ENCODE data around the gene TIMP4.

Gene TIMP4

GRCh38 chr3:12184541-12184940 lies 25.8 kb upstream of the TIMP4 start:
- no peak for DNase-seq

- no peak for DNase-seq
Observed at GRCh38 chr3:12182687-12183441, 24.2 kb upstream of the TIMP4 start.

- no peak for DNase-seq
Observed at GRCh38 chr3:12181806-12182205, 23.1 kb upstream of the TIMP4 start.

- no peak for DNase-seq
Observed at GRCh38 chr3:12181301-12181700, 22.6 kb upstream of the TIMP4 start.

- no peak for DNase-seq
Observed at GRCh38 chr3:12180631-12181030, 21.9 kb upstream of the TIMP4 start.

GRCh38 chr3:12180218-12180617 lies 21.5 kb upstream of the TIMP4 start:
- no peak for DNase-seq

- no peak for DNase-seq
Observed at GRCh38 chr3:12179441-12179840, 20.7 kb upstream of the TIMP4 start.

GRCh38 chr3:12178091-12178820 lies 19.5 kb upstream of the TIMP4 start:
- no peak for DNase-seq

GRCh38 chr3:12177126-12177525 lies 18.4 kb upstream of the TIMP4 start:
- DNase-seq: no peak

- DNase-seq: no peak
Observed at GRCh38 chr3:12175844-12176453, 17.2 kb upstream of the TIMP4 start.

- DNase-seq: no peak
Observed at GRCh38 chr3:12175137-12175593, 16.5 kb upstream of the TIMP4 start.

GRCh38 chr3:12170207-12170606 lies 11.5 kb upstream of the TIMP4 start:
- no peak for DNase-seq

- DNase-seq: no peak
Observed at GRCh38 chr3:12165909-12166308, 7.2 kb upstream of the TIMP4 start.

GRCh38 chr3:12159227-12159601 lies 502 bp upstream of the TIMP4 start:
- no peak for DNase-seq

- no peak for DNase-seq
Observed at GRCh38 chr3:12157026-12157425, 1.7 kb downstream of the TIMP4 start.

GRCh38 chr3:12155828-12156227 lies 2.9 kb downstream of the TIMP4 start:
- no peak for DNase-seq

GRCh38 chr3:12155264-12155663 lies 3.4 kb downstream of the TIMP4 start:
- no peak for DNase-seq

GRCh38 chr3:12154151-12154550 lies 4.6 kb downstream of the TIMP4 start:
- DNase-seq: no peak

GRCh38 chr3:12150112-12150511 lies 8.6 kb downstream of the TIMP4 start:
- DNase-seq: no peak

- no peak for DNase-seq
Observed at GRCh38 chr3:12149029-12149428, 9.7 kb downstream of the TIMP4 start.

GRCh38 chr3:12148183-12148940 lies 10.3 kb downstream of the TIMP4 start:
- DNase-seq: no peak

GRCh38 chr3:12147049-12147780 lies 11.5 kb downstream of the TIMP4 start:
- no peak for DNase-seq

Data from NCI-H524 treated with DMSO at 0.1 percent for 48 hours (cell line).